Epithelial cell of esophagus (primary cell): ENCODE data around the gene PLVAP.

Source experiments
- DNase-seq: peaks from one replicate; pipeline ENCODE4 v3.0.0; 2010; ENCODE audit warnings: low read depth
- H3K4me3 ChIP-seq: 2 replicates; pipeline ENCODE4 v1.5.1; 2011; ENCODE audit warnings: mild to moderate bottlenecking, low read length, control low read depth
- CTCF ChIP-seq: IDR thresholded peaks from 2 replicates; pipeline ENCODE4 v1.5.1; 2011; ENCODE audit warnings: low read depth, mild to moderate bottlenecking, low read length, control low read depth, inconsistent platforms; ENCODE audit not compliant: insufficient read depth; ENCODE audit errors: missing control alignments

The PLVAP gene

GRCh38 chr19:17419154-17419620, 42.0 kb upstream of the PLVAP start:
- DNase-seq: peak; percentile 14

GRCh38 chr19:17418710-17419109, 41.6 kb upstream of the PLVAP start:
- DNase-seq: no peak
- H3K4me3 ChIP-seq: peak overlapping the region; percentile 58
- no peak for TF ChIP-seq CTCF

More at GRCh38 chr19:17419154-17419620, 42.0 kb upstream of the PLVAP start:
- peak overlapping the region; percentile 58 for H3K4me3 ChIP-seq
- TF ChIP-seq CTCF: no peak

- no peak for DNase-seq
- no peak for TF ChIP-seq CTCF
- no peak overlapping the region for H3K4me3 ChIP-seq
Measured at GRCh38 chr19:17415121-17415520, 38.0 kb upstream of the PLVAP start.

GRCh38 chr19:17414097-17414496, 37.0 kb upstream of the PLVAP start:
- TF ChIP-seq CTCF: no peak
- no peak overlapping the region for H3K4me3 ChIP-seq
- DNase-seq: no peak

GRCh38 chr19:17411801-17412200, 34.7 kb upstream of the PLVAP start:
- TF ChIP-seq CTCF: no peak

GRCh38 chr19:17409990-17410389, 32.8 kb upstream of the PLVAP start:
- H3K4me3 ChIP-seq: no peak overlapping the region
- no peak for TF ChIP-seq CTCF
- DNase-seq: no peak

More at GRCh38 chr19:17411801-17412200, 34.7 kb upstream of the PLVAP start:
- DNase-seq: no peak
- no peak overlapping the region for H3K4me3 ChIP-seq

- no peak overlapping the region for H3K4me3 ChIP-seq
- no peak for DNase-seq
- no peak for TF ChIP-seq CTCF
Measured at GRCh38 chr19:17406887-17407196, 29.7 kb upstream of the PLVAP start.
